Measurements from ENCODE around the gene ACAN.

- TF ChIP-seq POLR2AphosphoS5 (IDR thresholded peaks at IDR 0.05; ENCODE audit: low read depth, low read length), result no peak
- TF ChIP-seq TAF1 (IDR thresholded peaks at IDR 0.05; ENCODE audit: borderline replicate concordance, low read depth, low read length), result no peak
Observed at GRCh38 chr15:88814393-88814792, 11.2 kb downstream of the ACAN start.

Data from GM12892 (cell line).